ENCODE results near the gene CENPS.

CENPS gene

DNA sequence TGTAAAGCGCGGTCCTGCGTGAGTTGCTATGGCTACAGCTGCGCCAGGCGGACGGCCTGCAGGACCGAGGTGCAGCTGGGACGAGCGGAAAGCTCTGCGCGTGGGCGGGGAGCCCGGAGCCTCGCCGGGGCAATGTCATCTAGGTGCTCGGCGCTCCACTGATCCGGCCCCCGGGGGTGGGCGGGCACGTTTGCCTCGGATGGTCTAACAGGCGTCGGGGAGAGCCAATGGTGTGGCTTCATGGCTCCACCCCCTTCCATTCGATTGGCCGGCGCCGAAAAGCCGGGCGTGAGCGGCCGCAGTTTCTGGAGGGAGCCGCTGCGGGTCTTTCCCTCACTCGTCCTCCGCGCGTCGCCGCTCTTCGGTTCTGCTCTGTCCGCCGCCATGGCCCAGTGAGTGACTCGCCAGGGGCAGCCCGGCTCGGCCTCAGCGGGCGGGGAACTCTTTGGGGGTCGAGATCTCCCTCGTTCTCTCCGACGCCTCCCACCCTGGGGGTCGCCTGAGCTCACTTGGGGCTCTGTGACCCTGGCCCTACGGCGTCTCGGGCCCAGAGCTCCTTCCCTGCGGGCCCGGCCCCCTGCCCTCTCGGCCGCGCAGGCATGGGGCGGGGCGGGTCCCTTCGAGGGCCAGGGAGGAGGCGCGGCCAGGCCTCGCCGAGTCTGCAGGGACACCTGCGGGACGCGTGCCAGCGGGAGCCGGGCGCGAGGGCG is 31.3 kb upstream of the CENPS start, which contains the start of gene PGD:
Gene PGD (plus strand): TSS at position 331 of the 710 bp plus-strand sequence. CDS start 54 bp downstream, at position 385.
- Histone ChIP-seq H3K36me3 (ENCODE audit: control insufficient read depth, insufficient read depth, low read length) (peaks cover 3% of the 10 kb centered on the region), H3K27me3 (replicated peaks; ENCODE audit: control insufficient read depth, insufficient read depth, low read length) (no peaks in the 10 kb centered on the region), H3K4me3 (replicated peaks; ENCODE audit: low read depth, low read length) (peak within 1 kb of the TSS; percentile 91)
- peak; percentile 99 for DNase-seq (ENCODE audit: extremely low read depth, insufficient read length)
- TF ChIP-seq, protein P1, sequence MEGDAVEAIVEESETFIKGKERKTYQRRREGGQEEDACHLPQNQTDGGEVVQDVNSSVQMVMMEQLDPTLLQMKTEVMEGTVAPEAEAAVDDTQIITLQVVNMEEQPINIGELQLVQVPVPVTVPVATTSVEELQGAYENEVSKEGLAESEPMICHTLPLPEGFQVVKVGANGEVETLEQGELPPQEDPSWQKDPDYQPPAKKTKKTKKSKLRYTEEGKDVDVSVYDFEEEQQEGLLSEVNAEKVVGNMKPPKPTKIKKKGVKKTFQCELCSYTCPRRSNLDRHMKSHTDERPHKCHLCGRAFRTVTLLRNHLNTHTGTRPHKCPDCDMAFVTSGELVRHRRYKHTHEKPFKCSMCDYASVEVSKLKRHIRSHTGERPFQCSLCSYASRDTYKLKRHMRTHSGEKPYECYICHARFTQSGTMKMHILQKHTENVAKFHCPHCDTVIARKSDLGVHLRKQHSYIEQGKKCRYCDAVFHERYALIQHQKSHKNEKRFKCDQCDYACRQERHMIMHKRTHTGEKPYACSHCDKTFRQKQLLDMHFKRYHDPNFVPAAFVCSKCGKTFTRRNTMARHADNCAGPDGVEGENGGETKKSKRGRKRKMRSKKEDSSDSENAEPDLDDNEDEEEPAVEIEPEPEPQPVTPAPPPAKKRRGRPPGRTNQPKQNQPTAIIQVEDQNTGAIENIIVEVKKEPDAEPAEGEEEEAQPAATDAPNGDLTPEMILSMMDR (IDR thresholded peaks at IDR 0.05; ENCODE audit: insufficient read depth, low read length, poor library complexity, severe bottlenecking): no peak

DNA sequence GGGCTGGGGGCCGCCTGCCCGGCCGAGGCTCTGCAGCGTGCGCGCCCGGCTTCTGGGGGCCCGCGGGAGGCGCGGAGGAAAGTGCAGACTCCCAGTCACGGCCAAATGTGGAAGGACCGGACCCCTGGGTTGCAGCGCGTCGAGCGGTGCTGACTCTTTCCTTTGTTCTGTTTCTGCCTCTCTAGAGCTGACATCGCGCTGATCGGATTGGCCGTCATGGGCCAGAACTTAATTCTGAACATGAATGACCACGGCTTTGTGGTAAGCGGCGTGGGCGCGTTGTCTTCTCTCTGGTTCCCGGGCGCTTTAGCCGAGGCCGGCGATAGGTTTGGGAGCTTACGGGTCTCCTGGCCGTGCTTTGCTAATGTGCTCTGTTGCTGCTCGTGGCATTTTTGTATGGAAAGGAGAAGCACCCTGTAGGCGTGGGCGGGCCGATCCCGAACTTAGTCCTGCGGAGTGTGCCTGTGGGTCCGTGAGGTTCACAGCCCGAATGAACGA is 30.7 kb upstream of the CENPS start:
- Histone ChIP-seq H3K27me3 (replicated peaks; ENCODE audit: control insufficient read depth, insufficient read depth, low read length) (no peaks in the 10 kb centered on the region), H3K36me3 (ENCODE audit: control insufficient read depth, insufficient read depth, low read length) (peaks cover 7% of the 10 kb centered on the region), H3K4me3 (replicated peaks; ENCODE audit: low read depth, low read length) (peak overlapping the region; percentile 91)
- TF ChIP-seq, protein P1 (IDR thresholded peaks at IDR 0.05; ENCODE audit: insufficient read depth, low read length, poor library complexity, severe bottlenecking): no peak
- no peak for DNase-seq (ENCODE audit: extremely low read depth, insufficient read length)

DNA sequence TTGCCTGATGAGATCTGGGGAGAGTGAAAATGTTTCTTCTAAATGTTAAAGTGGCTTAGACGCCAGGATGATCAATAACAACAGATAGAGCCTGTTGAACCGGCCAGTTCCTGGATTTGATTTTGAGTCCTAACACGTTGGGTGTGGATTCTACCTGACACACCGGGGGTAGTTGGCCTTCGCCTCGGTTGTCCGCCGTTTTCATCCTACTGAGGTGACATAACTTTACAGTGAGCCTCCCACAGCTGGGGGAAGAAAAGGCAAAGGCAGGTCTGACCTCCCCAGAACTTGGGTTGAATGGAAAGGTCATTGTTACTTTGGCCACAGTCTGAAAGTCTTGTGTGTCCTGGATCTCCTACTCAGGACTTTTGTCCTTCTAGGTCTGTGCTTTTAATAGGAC is 30.2 kb upstream of the CENPS start:
- Histone ChIP-seq H3K4me3 (replicated peaks; ENCODE audit: low read depth, low read length) (peak overlapping the region; percentile 91), H3K27me3 (replicated peaks; ENCODE audit: control insufficient read depth, insufficient read depth, low read length) (no peaks in the 10 kb centered on the region), H3K36me3 (ENCODE audit: control insufficient read depth, insufficient read depth, low read length) (peaks cover 9% of the 10 kb centered on the region)
- TF ChIP-seq, protein P1 (IDR thresholded peaks at IDR 0.05; ENCODE audit: insufficient read depth, low read length, poor library complexity, severe bottlenecking): no peak
- no peak for DNase-seq (ENCODE audit: extremely low read depth, insufficient read length)

DNA sequence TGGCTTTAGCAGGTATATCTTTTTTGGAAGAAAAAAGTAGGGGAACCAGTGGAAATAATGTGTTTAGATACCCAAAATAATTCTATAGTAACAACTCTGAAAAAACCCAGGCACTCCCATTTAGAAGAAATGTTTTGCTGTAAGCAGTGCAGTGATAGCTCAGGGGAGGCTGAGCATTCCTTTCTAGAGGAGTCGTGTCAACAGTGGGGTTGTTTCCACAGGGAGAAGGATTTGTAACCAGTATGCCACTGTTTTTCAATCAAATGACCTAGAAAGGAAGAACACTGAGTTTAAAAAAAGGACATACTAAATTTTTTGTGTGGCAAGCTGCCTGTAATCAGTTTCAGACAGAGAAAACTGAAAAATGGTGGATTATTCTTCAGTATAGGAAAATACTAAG is 29.0 kb upstream of the CENPS start:
- TF ChIP-seq, protein P1 (IDR thresholded peaks at IDR 0.05; ENCODE audit: insufficient read depth, low read length, poor library complexity, severe bottlenecking): no peak
- Histone ChIP-seq H3K4me3 (replicated peaks; ENCODE audit: low read depth, low read length) (no peak overlapping the region), H3K27me3 (replicated peaks; ENCODE audit: control insufficient read depth, insufficient read depth, low read length) (no peaks in the 10 kb centered on the region), H3K36me3 (ENCODE audit: control insufficient read depth, insufficient read depth, low read length) (peaks cover 11% of the 10 kb centered on the region)
- no peak for DNase-seq (ENCODE audit: extremely low read depth, insufficient read length)

DNA sequence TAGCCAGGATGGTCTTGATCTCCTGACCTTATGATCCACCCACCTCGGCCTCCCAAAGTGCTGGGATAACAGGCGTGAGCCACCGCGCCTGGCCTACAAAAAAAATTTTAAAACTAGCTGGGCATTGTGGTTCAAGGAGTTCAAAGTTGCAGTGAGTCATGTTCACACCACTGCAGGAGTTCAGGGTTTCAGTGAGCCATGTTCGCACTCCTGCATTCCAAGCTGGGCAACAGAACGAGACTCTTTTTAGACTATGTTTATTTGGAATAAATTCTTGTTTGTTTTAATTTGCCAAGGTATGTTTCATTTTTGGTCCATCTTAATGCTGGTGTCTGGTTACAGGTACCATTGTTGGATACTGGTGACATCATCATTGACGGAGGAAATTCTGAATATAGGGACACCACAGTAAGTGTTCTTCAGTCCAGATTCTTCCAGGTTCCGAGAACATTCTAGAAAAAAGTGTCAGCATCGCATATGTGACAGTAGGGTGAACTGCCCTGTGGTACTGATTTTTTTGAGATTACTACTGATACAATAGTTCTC is 27.4 kb upstream of the CENPS start:
- no peak for DNase-seq (ENCODE audit: extremely low read depth, insufficient read length)
- Histone ChIP-seq H3K4me3 (replicated peaks; ENCODE audit: low read depth, low read length) (no peak overlapping the region), H3K27me3 (replicated peaks; ENCODE audit: control insufficient read depth, insufficient read depth, low read length) (no peaks in the 10 kb centered on the region), H3K36me3 (ENCODE audit: control insufficient read depth, insufficient read depth, low read length) (peaks cover 17% of the 10 kb centered on the region)
- TF ChIP-seq, protein P1 (IDR thresholded peaks at IDR 0.05; ENCODE audit: insufficient read depth, low read length, poor library complexity, severe bottlenecking): no peak

Measured in GM06990 (cell line).